ENCODE results near the gene ARG1.

DNA sequence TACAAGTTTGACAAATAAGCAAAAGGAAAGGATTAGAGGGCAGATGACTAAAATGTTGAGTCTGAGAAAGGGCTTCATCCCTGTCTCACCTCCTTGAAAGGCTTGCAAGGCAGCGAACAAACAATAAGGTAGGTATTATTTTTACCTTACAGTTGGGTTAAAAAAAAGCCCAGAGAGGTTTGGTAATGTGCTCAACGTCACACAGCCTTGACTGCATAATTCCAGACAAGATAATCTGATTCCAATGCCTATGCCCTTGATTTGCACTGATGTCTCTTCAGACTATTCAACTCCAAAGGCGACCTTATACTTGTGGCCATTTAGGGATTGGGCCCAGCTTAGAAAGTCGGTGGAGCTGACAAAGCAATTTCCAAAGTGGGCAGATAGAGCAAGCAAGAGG lies 1.7 kb downstream of the ARG1 start:
- TF ChIP-seq, protein P1, sequence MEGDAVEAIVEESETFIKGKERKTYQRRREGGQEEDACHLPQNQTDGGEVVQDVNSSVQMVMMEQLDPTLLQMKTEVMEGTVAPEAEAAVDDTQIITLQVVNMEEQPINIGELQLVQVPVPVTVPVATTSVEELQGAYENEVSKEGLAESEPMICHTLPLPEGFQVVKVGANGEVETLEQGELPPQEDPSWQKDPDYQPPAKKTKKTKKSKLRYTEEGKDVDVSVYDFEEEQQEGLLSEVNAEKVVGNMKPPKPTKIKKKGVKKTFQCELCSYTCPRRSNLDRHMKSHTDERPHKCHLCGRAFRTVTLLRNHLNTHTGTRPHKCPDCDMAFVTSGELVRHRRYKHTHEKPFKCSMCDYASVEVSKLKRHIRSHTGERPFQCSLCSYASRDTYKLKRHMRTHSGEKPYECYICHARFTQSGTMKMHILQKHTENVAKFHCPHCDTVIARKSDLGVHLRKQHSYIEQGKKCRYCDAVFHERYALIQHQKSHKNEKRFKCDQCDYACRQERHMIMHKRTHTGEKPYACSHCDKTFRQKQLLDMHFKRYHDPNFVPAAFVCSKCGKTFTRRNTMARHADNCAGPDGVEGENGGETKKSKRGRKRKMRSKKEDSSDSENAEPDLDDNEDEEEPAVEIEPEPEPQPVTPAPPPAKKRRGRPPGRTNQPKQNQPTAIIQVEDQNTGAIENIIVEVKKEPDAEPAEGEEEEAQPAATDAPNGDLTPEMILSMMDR (IDR thresholded peaks at IDR 0.05; ENCODE audit: low read depth, low read length, poor library complexity, severe bottlenecking): no peak
- TF ChIP-seq EZH2phosphoT487 (IDR thresholded peaks at IDR 0.05; ENCODE audit: borderline replicate concordance, low read length): no peak
